ENCODE measurements around the gene VIPAS39. TPM values are rescaled to one million over a fixed set of nuclear protein-coding genes. Genes with fewer than 3 reads are reported as not detected.

Gene VIPAS39
- total RNA-seq, 1 experiment from 2014 or later: 54.5 TPM

- no peak for TF ChIP-seq EZH2 (IDR thresholded peaks at IDR 0.05; ENCODE audit: low read depth)
- TF ChIP-seq CTCF (conservative IDR thresholded peaks at IDR 0.05): no peak
Observed at GRCh38 chr14:77473921-77474320, 16.5 kb upstream of the VIPAS39 start.

GRCh38 chr14:77470224-77470870 lies 12.9 kb upstream of the VIPAS39 start:
- TF ChIP-seq CTCF (conservative IDR thresholded peaks at IDR 0.05) (no peak), EZH2 (IDR thresholded peaks at IDR 0.05; ENCODE audit: low read depth) (no peak)
- Histone ChIP-seq H2AFZ (no peak overlapping the region), H3K9me2 (ENCODE audit: insufficient read depth) (no peaks in the 10 kb centered on the region), H3K4me3 (no peak overlapping the region), H3K36me3 (ENCODE audit: low read depth) (peaks cover 25% of the 10 kb centered on the region), H3K79me2 (ENCODE audit: low read depth) (no peaks in the 10 kb centered on the region), H3K4me2 (no peak overlapping the region), H3F3A (ENCODE audit: insufficient read depth, low read depth) (peaks cover 44% of the 10 kb centered on the region), H3K9me3 (ENCODE audit: insufficient read depth, low read depth) (no peaks in the 10 kb centered on the region), H3K4me1 (replicated peaks; ENCODE audit: insufficient read depth) (no peaks in the 10 kb centered on the region), H3K27me3 (ENCODE audit: insufficient read depth, low read depth) (peaks cover 15% of the 10 kb centered on the region), H3K27ac (no peak overlapping the region), H4K20me1 (ENCODE audit: insufficient read depth) (no peaks in the 10 kb centered on the region; the same call in 1 of the 2 replicates)
- POLR2A ChIA-PET (ENCODE audit: unreplicated experiment): no interaction called here
- BruUV-seq (replicated peaks): no TSS peak
- intact Hi-C loops (cut with micrococcal nuclease; ENCODE audit: unreplicated experiment): no loop called here
- DNase-seq: no peak
- CTCF ChIA-PET: interaction anchor here (0.6 kb wide), 1 partner anchor 360 kb away, joined by 3 read pairs; no protein-coding TSS in a partner anchor

More at GRCh38 chr14:77473921-77474320, 16.5 kb upstream of the VIPAS39 start:
- CTCF ChIA-PET: no interaction called here
- Histone ChIP-seq H3K9me2 (ENCODE audit: insufficient read depth) (no peaks in the 10 kb centered on the region), H3K79me2 (ENCODE audit: low read depth) (no peaks in the 10 kb centered on the region), H3K36me3 (ENCODE audit: low read depth) (no peaks in the 10 kb centered on the region), H3K27ac (no peak overlapping the region), H3K4me2 (no peak overlapping the region), H2AFZ (no peak overlapping the region), H3K4me1 (replicated peaks; ENCODE audit: insufficient read depth) (no peaks in the 10 kb centered on the region), H4K20me1 (ENCODE audit: insufficient read depth) (no peaks in the 10 kb centered on the region), H3F3A (ENCODE audit: insufficient read depth, low read depth) (peaks cover 16% of the 10 kb centered on the region; the same call in 1 of the 2 replicates), H3K27me3 (ENCODE audit: insufficient read depth, low read depth) (peaks cover 33% of the 10 kb centered on the region), H3K9me3 (ENCODE audit: insufficient read depth, low read depth) (no peaks in the 10 kb centered on the region), H3K4me3 (no peak overlapping the region)
- POLR2A ChIA-PET (ENCODE audit: unreplicated experiment): no interaction called here
- no TSS peak for BruUV-seq (replicated peaks)
- no peak for DNase-seq
- intact Hi-C loops (cut with micrococcal nuclease; ENCODE audit: unreplicated experiment): no loop called here

- intact Hi-C loops (cut with micrococcal nuclease; ENCODE audit: unreplicated experiment): no loop called here
- H4K20me1 ChIP-seq (ENCODE audit: insufficient read depth): peaks cover 5% of the 10 kb centered on the region; the same call in 1 of the 2 replicates
- no peak overlapping the region for H3K4me3 ChIP-seq
- no peak overlapping the region for H2AFZ ChIP-seq
- H3K36me3 ChIP-seq (ENCODE audit: low read depth): peaks cover 33% of the 10 kb centered on the region
- ChIA-PET POLR2A (ENCODE audit: unreplicated experiment) (no interaction called here), CTCF (no interaction called here)
- no peak overlapping the region for H3K4me2 ChIP-seq
- H3F3A ChIP-seq (ENCODE audit: insufficient read depth, low read depth): peaks cover 53% of the 10 kb centered on the region
- no peaks in the 10 kb centered on the region for H3K4me1 ChIP-seq (replicated peaks; ENCODE audit: insufficient read depth)
- H3K27me3 ChIP-seq (ENCODE audit: insufficient read depth, low read depth): peaks cover 7% of the 10 kb centered on the region
- no TSS peak for BruUV-seq (replicated peaks)
- TF ChIP-seq EZH2 (IDR thresholded peaks at IDR 0.05; ENCODE audit: low read depth) (no peak), CTCF (conservative IDR thresholded peaks at IDR 0.05) (no peak)
- H3K9me3 ChIP-seq (ENCODE audit: insufficient read depth, low read depth): no peaks in the 10 kb centered on the region
- DNase-seq: no peak
- no peaks in the 10 kb centered on the region for H3K79me2 ChIP-seq (ENCODE audit: low read depth)
- H3K27ac ChIP-seq: no peak overlapping the region
- H3K9me2 ChIP-seq (ENCODE audit: insufficient read depth): no peaks in the 10 kb centered on the region
Observed at GRCh38 chr14:77469539-77469938, 12.1 kb upstream of the VIPAS39 start.

All from PC-9 (cell line).